HG03520 (cell line): Measurements from ENCODE around the gene UBE2M.
A peak's percentile ranks its signal among the peaks of the same experiment; 100 is the strongest.
"Not testable (repeated sequence)": the region's sequence is repeated elsewhere in the genome, so short reads cannot be mapped to it uniquely, and the experiment has no call there.

ENCODE experiments used
- ATAC-seq: cut with Tn5 transposase; IDR thresholded peaks from one replicate; pipeline ENCODE4 v1.9.1; 2021; ENCODE audit warnings: mild to moderate bottlenecking, moderate library complexity; ENCODE audit not compliant: unreplicated experiment

The UBE2M gene

DNA sequence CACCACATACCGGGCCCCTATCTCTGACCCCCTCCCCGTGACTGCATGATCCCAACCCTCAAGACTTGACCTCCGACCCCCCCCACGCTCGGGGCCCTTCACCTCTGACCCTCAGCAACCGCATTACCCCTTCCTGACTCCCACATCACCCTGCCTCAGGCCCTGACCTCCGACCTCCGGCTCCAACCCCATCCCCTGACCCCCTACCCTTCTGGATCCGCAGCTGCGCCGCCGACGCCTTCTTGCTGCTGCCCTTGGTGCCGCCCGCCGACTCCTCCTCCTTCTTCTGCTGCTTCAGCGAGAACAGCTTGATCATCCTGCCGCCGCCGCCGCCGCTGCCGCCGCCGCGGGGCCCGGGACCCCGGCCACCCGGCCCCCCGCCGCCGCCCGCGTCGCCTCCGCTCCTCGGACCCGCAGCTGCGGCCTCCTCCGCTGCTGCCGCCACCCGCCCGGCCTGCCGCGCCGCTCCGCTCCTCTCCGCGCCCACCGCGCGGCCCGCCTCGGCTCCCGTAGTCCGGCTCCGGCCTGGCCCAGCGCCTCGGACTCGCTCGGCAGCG, at the start of gene UBE2M:
TSS of gene UBE2M (minus strand) at position 546 of the 557 bp plus-strand sequence. CDS start at position 316, 230 bp downstream.
- ATAC-seq = no peak

DNA sequence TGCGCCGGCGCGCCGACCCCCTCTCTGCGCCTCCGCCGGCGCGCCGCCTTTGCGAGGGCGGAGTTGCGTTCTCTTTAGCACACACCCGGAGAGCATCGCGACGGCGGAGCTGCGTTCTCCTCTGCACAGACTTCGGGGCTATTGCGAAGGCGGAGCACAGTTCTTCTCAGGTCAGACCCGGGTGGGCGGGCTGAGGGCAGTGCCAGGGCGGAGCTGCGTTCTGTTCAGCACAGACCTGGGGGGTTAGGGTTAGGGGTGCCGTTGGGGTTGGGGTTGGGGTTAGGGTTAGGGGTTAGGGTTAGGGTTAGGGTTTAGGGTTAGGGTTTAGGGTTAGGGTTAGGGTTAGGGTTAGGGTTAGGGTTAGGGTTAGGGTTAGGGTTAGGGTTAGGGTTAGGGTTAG, 48.8 kb upstream of the UBE2M start:
- not testable (repeated sequence) for ATAC-seq

DNA sequence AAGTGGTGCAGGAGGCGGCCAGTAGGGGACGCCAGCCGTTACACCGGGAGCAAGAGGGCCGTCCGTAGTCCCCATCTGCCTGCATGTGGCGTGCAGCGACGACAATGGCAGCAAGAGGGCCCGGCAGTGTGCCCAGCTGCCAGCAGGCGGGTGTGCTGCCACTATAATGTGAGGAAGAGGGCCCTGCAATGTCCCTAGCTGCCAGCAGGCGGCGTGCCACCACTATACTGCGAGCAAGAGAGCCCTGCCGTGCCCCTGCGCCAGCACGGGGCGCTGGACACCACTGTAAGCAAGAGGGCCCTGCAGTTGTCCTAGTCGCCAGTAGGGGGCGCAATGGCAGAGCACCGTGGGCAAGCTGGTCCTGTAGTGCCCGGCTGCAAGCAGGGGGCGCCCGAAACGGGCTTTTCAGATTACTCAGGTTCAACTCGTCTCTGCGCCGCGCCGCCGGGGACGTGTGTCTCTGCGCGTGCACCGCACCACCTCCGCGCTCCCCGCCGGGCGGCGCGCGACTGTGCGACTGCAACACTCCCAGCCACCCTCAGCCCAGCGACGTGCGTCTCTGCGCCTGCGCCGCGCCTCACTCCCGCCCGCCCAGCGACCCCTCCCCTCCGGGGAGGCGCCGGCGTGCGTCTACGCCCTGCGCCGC, 48.0 kb upstream of the UBE2M start:
- ATAC-seq = not testable (repeated sequence)

DNA sequence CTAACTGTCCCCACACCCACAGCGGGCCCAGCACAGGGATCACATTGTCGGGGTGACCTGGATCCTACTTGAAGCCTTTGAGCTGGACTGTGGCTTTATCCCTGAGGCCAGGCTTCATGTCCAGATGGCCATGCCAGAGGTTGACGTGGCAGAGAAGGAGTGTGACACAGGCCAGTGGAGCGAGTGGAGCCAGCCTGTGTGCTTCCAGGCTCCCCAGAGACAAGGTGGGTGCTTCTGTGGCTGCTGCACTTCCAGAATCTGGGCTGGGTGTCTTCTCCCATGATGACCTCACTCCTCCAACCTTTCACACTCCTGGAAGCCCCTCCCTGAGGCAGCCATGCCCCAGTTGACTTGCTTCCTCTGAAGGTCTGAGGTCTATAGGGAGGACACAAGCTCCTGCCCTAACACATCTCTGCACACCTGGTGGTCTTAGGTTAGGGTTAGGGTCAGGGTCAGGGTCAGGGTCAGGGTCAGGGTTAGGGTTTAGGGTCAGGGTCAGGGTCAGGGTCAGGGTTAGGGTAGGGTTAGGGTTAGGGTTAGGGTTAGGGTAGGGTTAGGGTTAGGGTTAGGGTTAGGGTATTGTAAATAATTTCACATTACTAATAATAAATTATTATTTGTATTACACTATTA, 27.8 kb upstream of the UBE2M start:
- ATAC-seq = no peak

DNA sequence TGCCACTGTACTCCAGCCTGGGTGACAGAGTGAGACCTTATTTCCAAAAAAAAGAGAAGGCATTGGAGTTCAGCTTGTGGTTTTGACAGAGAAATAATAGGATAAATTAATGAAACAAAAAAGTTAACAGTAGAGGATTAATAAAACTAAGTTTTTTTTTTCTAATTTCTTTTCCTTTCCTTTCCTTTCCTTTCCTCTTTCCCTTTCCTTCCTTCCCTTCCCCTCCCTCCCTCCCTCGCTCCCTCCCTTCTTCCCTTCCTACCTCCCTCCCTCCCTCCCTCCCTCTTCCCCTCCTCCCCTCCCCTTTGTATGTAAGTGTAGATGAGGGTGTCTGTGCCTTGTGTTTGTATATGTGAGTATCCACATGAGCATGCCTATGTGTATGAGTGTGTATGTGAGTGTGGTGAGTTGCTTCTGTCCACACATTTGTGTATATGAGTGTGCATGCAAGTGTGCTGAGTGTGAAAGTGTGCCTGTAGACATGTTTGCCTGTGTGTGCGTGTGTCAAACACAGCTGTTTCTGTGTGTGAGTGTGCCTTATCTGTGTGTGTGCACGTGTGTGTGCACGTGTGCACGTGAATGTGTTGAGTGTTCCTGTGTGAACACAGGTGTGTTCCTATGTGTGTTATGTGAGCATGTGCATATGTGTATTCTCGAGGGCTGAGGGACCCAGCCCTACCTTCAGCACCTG, 27.2 kb upstream of the UBE2M start:
- no peak for ATAC-seq

DNA sequence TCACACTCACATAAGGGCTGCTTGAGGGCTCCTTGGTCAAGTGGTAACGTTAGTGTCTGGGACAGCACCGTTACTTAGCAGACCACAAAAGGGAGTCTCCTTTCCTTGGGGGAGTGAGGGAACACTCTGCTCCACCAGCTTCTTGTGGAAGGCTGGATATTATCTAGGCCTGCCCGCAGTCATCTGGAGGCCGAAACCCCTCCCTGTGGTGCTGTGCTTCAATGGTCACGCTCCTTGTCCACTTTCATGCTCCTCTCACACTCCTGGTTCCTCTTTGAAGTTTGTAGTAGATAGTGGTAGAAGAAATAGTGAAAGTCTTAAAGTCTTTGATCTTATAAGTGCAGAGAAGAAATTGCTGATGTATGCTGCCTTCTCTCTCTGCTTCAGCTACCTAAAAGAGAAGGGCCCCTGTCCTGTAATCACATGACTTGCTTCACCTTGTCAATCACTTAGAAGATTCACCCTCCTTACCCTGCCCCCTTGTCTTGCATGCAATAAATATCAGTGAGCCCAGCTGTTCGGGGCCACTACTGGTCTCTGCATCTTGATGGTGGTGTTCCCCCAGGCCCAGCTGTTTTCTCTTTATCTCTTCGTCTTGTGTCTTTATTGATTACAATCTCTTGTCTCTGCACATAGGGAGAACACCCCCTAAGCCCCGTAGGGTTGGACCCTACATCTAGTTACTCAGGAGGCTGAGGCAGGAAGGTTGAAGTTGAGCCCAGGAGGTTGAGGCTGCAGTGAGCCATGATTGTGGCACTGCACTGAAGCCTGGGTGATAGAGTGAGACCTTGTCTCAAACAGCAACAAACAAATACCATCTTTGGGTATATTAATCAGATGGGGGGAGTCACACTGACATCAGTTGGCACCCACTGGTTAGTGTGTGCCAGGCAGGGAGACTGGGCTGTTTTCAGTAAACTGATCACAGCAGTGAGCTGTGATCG, 26.4 kb upstream of the UBE2M start:
- ATAC-seq = no peak

DNA sequence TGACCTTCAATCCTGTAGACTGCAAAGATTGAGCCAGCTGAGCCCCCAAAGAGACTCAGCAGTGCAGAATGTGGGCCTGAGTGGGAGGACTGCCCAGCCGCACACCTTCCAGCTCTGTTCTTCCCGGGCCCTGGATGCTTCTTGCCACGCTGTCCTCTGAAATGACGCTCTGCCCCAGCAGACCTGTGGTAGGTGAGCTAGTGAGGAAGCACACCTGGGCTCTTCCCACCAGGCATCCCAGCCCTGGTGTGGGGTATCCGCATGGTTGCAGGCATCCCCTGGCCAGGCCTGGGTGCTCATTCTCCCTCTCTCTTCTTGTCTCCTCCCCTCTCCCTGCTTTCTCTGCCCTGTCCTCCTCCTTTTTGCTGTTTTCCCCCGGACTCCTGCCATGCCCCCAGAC, 24.6 kb upstream of the UBE2M start:
- ATAC-seq = no peak

DNA sequence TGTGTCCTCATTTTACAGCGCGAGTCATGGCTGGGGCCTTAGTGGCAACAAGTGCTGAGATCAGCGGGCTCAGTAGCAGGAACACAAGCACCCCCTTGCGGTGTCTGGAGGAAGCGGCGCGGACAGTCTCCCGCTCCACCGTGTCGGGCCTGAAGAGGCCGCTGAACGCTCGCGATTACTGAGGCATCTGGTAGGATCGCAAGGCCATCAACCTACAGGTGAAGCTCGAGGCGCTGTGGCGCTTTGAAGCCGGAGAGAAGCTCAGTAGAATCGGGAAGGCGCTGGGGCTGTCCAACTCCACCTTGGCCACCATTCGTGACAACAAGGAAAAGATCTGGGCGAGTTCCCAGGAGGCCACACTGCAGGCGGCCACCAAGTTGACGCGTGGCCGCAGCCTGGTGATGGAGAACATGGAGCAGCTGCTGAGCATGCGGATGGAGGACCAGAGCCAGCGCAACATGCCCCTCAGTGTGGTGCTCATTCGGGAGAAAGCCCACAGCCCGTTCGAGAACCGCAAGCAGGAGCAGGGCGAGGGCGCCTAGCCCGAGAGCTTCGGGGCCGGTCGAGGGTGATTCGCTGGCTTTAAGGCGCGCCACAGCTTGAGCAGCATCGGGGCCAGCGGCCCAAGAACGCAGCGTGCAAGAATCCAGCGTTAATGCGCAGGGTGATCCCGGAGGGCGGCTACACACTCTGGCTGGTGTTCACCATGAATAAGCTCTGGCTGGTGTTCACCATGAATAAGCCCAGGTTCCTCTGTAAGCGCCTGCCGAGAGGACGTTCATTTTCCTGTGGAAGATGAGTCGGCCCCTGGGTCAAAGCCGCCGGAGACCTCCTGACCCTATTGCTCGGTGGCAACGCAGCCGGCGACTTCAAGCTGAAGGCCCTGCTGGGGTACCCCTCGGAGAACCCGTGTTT, 23.1 kb upstream of the UBE2M start:
- peak; percentile 56 for ATAC-seq

DNA sequence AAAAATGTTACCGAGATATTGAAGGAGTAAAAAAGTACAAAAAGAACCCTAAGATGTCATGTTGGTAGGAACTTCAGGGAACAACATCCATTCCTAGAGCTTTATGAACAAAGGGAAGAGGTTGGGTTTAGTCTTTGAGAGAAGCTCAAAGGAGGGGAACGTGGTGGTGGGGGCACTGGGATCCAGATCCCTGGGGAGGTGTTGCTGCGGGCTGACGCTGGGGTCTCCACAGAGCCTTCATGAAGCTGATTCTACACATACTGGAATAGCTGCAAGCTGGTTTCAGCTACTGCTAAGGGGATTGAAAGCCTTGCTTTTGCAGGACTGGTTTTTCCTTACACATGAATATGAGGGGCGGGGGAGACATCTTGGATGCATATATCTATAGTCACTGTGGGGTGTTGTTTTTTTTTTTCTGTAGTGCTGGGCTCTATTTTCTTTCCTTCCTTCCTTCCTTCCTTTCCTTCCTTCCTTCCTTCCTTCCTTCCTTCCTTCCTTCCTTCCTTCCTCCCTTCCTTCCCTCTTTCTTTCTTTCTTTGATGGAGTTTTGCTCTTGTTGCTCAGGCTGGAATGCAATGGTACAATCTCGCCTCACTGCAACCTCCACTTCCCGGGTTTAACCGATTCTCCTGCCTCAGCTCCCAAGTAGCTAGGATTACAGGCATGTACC, 21.2 kb upstream of the UBE2M start:
- ATAC-seq = no peak

DNA sequence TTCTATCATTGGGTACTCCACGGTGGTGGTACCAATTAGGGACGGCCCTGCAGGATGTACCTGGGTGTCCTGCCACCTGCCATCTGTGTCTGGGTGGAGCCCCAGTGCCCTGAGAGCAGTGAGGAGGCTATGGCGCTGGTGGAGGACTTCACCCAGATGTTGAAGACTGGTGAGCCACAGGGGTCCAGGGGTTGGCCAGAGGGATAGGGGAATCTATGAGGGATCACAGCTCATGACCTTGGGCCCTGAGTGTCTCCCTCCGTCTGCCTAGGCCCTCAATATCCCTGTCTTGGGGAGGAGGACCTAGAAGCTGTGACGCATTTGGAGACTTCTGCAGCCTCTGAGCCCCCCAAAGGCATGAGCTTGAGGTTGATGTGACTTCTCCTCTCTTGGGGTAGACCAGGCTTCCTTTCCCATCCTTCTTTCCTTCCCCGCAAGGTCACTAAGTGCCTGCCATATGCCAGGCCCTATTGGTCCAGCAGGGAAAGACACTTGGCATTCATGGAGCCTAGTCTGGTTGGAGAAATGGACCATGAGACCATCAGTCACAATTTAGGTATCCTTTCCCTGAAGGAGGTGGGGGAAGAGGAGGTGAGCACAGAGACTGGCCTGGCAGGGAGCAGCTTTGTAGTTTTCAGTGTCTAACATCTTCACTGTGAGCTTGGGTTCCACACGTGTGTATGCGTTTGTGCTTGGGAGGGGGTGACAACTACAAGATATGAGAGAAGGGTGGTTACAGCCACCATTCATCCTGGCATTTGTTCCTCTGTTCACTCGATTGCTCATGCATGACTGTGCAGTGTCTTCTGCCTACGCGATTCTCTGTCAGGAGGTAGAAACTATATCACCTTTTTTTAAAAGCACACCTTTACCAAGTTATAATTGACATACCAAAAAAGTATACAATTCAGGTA, 19.9 kb upstream of the UBE2M start:
- no peak for ATAC-seq

DNA sequence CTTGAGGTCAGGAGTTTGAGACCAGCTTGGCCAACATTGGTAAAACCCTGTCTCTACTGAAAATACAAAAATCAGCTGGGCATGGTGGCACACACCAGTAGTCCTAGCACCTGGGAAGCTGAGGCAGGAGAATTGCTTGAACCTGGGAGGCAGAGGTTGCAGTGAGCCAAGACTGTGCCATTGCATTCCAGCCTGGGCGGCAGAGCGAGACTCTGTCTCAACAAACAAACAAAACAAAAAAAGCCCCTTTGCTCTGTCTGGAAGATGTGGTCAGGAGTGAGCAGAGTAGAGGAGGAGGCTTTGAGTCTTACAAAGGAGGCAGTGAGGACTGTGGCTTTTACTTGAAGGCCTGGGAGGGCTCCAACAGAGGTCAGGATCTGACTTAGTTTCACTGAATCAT, 19.2 kb upstream of the UBE2M start:
- not testable (repeated sequence) for ATAC-seq

DNA sequence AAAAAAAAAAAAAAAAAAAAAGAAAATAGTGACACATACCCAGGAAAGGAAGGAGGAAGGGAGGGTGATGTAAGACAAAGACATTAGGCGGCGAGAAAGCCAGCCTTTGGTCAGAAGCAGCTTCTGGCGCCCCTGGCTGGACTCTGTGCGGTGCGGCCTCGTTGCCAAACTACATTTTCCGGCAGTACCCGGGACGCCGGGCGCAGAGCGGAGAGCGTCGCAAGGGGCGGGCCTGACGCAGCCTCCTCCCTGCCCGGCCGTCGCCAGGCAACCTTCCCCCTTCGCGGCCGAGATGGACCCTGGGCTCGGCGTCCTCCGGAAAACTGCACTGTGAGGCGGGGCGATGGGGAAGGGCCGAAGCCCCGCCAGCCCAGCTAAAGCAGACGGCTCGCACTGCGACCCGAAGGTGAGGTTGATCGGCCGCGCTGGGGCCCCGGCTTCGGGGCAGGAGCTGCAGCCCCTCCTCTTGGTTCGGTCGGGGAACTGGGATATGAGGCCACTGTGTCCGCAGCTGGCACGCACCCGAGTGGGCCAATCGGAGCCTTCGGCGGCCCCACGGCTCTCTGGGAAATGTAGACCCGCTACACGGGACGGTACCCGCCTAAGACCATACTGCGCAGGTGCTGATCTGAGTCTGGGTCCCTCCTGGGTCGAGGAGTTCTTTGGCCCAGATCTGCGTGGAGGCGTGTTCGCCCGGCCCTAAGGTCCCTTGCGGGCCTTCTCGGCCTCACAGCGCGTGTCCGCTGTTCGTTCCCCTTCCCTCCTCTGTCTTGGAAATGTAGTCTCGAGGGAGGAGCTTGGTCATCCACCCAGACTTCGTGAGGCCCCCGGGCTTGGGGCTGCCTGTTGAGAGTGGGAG, 17.0 kb upstream of the UBE2M start:
- peak; percentile 35 for ATAC-seq

DNA sequence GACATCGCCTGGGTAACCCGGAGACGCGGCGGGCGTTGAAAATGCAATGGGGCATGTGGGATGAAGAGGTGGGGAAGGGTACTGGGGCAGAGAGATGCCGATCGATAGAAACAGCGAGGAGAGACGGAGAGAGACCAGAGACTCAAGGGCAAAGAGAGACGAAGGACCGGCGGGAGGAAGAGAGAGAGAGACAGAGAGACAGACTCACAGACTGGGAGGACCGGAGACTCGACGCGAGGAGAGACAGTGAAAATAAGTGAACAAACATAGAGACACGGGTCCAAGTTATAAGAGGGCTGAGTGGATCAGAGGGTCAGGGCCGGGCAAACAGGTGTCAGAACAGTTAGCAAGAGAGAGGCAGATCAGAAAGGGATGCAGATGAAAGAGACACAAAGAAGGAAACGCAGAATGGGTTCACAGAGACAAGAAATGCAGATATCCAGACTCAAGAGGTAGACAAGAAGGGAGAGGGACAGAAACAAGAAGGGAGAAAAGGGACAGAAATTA, 15.3 kb upstream of the UBE2M start:
- no peak for ATAC-seq

DNA sequence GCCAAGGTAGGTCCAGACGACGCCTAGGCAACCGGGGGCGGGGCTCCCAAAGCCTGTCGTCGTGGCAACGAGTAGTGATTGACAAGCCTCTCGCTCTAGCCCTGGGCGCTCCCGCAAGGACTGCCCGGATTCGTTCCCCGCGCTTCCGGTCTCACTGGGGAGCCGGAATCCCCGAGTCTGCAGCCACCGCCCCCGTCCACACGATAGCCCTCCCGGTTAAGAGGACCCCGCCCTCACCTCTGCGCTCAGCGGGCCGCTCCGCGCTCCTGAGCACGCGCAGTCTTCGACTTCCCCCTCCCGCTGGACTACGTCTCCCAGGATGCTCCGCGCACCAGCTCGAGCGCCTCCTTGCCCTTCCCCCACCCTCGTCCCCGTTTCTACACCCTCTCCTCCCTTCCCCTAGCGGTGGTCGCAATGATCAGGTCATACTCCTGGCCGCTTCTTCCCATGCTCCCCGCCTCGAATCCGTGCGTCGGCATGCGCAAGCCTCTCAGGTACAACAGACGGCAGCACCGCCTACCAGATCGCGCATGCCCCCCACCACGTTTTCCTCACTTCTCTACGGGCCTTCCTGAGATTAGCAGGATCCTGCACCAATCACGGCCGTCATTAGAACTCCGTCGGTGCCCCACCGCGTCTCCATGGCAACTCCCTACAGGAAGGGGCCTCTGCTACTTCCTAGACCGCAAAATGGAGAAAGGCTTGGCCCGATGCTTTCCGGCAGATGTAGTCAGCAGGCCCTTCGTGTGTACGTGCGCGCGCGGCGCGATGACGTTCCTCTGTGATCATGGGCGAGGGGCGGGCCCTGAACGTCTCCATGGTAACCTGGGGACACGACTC, 14.6 kb upstream of the UBE2M start, which contains the start of gene MZF1:
TSS of gene MZF1 (minus strand) at position 518 of the 840 bp plus-strand sequence. CDS start 1,946 bp downstream, outside the sequence.
- ATAC-seq = peak; percentile 46

DNA sequence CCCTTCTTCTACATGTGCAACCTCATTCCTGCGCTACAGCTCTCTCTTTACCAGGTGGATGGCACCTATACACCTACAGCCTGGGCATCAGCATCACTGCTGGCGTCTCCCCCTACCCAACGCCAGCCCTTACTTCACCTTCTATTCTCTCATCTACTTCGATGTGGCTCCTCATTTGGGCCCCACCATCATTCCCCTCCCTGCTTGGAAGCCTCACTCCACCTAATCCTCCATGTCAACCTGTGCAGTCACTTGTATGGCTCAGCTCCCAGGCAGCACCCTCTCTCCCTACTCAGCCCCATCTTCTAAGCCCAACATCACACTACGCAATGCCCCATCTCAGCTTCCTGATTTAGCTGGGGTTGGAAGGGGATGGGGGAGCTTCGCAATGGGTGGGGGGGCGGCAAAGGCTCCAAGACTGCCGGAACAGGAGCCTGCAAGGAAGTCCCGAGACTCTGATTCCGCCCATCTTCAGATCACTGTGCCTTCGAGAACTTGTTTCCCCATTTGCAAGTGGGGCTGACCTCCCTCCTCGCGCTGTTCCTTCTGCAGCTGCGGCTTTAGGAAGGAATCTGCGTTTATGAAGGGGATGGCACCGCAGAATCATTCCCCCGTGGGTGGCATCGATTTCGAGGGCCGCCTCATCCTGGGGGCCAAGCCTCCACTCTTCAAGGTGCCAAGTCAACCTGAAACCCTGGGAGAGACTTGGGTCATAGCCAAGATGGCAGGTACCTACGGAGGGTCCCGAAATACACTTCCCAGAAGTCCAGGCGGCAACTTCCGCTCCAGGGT, 13.8 kb upstream of the UBE2M start:
- ATAC-seq = no peak
